ENCODE results near the gene ADK. TPM values are rescaled to one million over a fixed set of nuclear protein-coding genes. Genes with fewer than 3 reads are reported as not detected.
A peak's percentile ranks its signal among the peaks of the same experiment; 100 is the strongest.
"Not testable (repeated sequence)": the region's sequence is repeated elsewhere in the genome, so short reads cannot be mapped to it uniquely, and the experiment has no call there.

ADK gene
- total RNA-seq, 1 donor, result 18.3 TPM

DNA sequence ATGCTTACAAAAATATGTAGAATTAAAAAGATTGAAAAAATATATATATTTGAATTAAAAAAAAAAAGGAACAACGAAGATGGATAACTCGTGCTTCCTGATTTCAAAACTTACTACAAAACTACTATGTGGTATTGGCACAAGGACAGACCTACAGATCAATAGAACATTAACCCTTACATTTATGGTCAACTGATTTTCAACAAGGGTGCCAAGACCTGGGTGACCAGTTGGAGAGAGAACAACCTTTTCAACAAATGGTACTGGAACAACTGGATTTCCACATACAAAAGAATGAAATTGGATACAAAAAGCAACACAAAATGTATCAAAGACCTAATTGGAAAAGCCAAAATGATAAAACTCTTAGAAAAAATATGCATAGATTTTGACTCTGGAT, 10.5 kb upstream of the ADK start:
- DNase-seq (ENCODE audit: low read depth in 2 of 3, low spot score in 2 of 3), result no peak

DNA sequence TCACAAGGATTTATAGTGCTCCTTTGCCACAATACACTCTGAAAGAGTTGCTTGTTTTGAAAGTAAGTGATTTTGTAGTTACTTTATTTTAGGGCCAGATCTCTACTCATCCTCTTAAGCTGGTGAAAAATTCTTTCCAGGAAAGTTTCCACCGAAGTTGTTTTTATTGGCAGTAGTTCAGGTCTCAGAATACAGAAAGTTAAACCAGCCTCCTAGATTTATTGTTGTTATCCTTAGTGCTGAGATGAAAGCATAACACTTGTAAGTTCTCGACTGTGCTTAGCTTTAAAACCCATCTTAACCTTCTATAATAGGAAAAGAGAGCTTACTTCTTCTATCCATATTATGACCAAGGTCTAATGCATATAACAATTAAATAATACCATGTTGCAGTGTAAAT, 5.9 kb upstream of the ADK start:
- DNase-seq (ENCODE audit: low read depth in 2 of 3, low spot score in 2 of 3), result no peak

DNA sequence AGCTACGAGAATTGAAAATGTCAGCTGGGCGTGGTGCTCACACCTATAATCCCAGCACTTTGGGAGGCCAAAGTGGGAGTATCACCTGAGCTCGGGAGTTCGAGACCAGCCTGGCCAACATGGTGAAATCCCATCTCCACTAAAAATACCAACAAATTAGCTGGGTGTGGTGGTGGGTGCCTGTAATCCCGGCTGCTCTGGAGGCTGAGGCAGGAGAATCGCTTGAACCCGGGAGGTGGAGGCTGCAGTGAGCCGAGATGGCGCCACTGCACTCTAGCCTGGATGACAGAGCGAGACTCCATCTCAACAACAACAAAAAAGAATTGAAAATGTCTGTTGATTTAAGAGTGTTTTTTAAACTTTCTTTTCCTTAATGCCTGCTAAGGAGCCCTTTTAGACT, 4.0 kb upstream of the ADK start:
- DNase-seq (ENCODE audit: low read depth in 2 of 3, low spot score in 2 of 3), result not testable (repeated sequence)

DNA sequence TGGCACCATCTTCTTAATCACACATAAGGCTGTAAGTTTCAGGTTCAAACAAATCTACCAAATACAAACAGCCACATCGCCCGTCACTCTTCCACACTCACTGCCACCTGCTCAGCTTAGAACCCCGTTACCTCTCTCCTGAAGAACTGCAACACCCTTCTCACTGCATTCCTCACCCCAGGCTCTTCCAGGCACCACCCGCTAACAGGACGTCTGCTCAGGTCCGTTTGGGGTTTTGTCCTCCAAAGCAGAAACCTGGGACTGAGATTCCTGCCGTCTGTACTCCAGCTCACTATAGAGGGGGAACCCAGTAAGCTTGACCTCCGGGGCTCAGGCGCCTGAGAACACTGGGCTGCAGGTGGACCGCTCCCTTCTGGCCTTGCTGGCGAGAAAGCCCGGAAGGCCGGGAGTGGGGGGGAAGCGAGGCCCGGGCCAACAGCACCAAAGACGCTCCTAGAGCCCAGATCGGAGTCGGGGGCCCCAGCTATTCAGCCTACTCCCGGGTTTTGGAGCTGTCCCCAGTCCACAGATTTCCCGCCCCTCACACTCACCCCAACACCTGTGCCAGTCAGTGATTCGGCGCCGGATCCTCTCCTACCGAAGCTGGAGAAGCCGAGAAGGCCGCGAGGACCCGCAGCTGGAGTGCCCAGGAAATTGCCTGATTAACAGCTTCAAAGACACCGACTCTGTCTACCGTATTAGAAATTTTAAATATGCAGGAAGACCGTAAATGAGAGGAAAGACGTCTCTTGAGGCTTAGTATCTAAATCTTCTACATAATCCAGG, 624 bp upstream of the ADK start, which contains the start of gene AP3M1:
Gene AP3M1 (minus strand): TSS at position 625 of the 786 bp plus-strand sequence. CDS start 12,449 bp downstream, outside the sequence.
- DNase-seq (ENCODE audit: low read depth in 2 of 3, low spot score in 2 of 3), result no peak

DNA sequence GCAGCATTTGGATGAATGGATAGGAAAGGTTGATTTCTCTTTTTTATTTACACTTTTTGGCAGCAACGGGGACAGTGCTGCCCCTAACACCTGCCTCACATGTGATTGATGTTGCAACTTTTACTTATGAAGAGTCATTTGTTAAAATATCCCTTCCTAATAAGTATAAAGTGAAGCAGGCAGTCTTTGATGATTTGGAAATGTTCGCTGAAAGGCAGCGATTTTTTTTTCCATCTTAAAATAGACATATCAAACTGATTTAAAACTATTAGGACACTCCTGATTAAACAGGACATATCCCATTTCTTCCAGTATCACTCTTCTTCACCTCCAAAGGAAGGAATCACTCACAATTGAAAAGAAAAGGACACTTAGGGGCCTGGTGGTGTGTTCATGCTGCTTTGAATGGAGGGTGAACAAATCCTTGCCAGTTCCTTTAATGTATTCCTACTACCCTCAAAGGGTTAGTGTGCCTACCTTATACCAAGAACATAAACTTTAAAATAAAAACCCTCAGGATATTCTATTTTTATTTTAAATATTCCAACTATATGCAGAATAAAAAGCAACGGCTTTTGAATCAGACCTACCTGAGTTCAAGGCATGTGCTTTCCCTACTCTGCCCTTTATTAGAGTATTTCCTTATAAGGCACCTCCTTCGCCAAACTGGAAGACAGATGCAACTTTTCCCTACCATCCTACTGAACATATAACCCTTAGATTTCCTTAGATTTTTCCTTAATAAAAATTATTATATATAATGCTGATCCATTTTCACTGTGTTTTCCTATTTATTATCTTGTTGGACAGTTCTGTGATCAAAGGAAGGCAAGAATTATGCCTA, 1.1 kb downstream of the ADK start:
- no peak for DNase-seq (ENCODE audit: low read depth in 2 of 3, low spot score in 2 of 3)

DNA sequence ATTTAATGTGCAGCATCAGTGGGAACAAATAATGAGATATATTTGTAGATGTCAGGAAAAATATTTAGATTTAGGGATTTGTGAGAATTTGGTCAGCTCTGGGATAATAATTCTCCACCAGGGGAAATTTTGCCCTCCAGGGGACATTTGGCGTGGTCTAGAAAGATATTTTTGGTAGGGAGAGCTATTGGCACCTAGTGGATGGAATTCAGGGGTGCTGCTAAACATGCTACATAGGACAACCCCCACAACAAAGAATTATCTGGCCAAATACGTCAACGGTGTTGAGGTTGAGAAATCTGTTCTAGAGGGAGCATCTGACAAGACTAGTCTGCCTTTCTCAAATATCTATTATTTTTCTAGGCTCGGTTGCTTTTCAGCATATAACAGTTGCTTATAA, 2.1 kb downstream of the ADK start:
- DNase-seq (ENCODE audit: low read depth in 2 of 3, low spot score in 2 of 3), result no peak

DNA sequence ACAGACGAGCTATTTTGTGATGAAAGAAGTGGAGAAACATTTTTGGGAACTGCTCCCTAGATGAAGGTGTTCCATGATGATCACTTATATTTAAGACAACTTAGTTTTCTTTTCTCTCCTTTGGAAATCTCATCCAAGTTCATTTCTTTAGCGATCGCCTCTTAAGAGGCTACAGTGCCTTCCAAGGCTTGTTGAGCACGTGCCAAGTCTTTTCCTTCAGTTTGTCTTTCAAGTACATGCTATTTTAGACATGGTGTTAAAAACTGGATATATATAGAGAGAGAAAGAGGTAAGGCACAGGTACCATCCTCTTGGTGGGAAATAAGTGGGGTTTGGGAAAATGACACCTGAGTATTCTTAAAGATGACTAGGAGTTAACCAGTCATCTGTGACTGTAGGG, 2.7 kb downstream of the ADK start:
- no peak for DNase-seq (ENCODE audit: low read depth in 2 of 3, low spot score in 2 of 3)

DNA sequence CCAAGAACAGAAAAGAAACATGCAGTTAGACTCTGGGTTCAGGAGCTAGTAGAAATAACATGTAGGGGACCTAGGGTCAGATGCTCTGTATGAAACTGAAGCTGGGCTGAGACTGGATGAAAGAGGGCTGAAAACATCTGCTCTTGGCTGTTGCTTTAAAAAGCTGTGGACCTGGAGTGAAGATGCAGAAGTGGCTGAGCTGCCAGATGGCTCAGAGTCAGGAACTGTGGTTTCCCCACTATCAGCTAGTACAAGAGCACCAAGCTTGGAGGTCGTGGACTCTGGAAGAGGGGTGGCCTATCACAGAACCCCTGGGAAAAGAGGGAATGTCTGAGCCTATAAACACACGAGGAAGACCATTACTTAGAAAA, 5.9 kb downstream of the ADK start:
- DNase-seq (ENCODE audit: low read depth in 2 of 3, low spot score in 2 of 3), result peak in 1 of 3 donors; percentile 64

DNA sequence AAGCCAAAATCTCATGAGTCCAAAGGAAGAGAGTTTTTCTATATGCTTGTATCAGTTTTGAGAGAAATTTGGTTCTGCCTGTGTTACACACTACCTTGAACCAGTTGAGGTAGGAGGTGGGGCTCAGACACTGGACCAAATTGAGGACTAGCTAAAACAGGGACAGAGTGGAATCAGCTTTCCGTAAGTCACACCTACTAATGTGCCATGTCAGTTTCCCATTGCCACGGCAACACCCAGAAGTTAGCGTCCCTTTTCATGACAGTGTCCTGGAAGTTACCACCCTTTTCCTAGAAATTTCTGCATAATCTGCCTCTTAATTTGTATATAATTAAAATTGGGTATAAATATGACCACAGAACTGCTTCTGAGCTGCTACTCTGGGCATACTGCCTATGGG, 9.0 kb downstream of the ADK start:
- DNase-seq (ENCODE audit: low read depth in 2 of 3, low spot score in 2 of 3), result no peak

DNA sequence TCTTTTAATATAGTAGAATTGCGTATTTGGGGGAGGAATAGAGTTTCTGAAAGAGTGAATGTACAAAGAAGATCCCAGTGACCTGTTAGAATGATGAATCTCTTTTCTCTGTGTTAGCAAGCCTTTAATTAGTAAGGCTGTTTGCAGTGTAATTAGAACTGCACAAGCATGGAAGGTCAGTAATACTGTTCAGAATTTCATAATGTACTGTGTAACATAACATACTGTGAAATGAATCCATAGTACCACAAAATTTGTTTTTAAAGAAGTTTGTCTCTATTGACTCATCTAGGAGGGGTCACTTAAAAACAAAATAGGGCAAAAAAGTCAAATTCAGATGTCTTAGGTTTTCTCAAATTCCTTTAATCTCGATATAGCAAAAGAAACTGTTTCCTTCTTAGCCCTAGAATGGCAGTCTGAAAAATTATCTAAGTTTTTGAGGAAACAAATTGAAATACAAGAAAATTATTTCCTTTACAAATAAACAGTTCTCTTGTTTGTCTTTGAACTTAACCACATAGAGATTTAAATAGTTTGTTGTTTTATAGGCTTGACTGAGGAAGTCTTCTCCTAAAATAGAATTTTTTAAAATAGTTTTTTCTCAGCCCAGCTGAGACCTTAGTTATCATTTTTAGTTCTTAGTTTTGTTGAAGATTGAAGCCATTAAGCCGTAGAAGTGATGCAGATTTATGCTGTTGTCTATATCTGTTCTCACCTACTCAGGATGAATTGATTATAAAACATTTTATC, 12.5 kb downstream of the ADK start:
- no peak for DNase-seq (ENCODE audit: low read depth in 2 of 3, low spot score in 2 of 3)

DNA sequence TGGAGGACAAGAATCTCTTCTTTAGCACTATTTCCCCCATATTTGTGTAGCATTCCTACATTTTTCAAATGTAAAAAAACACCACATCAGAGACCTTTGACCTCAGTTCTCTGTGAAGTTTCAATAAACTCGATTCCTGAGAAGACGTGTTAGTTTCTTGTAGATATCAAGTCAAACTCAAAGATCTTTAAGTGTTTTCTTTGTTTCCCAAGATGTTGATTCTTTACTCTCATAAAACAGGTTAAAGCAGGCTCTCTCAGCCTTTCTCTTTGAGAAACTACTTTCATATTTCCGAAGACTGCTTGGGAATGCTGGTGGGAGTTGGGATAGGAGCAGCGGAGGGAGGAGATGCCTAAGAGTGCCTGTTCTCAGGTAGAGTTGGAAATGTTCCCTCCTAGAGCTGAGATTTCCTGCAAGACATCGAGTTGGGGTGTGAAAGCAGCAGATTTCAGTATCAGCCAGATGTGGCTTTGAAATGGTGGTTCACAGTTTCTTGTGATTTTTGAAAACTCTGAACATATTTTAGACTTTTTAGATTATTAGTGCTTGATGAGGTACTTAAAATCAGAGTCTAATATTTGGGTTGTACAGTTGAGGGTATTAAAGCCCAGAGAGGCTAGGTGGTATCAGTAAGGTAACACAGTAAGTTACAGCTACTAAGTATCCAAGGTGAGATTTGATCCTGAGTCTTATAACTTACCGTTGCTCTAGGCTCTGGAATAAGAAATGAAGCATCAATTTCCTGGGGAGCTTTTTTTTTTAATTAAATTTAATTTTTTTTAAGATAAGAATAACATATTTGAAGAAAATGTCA, 13.9 kb downstream of the ADK start:
- DNase-seq (ENCODE audit: low read depth in 2 of 3, low spot score in 2 of 3), result no peak

DNA sequence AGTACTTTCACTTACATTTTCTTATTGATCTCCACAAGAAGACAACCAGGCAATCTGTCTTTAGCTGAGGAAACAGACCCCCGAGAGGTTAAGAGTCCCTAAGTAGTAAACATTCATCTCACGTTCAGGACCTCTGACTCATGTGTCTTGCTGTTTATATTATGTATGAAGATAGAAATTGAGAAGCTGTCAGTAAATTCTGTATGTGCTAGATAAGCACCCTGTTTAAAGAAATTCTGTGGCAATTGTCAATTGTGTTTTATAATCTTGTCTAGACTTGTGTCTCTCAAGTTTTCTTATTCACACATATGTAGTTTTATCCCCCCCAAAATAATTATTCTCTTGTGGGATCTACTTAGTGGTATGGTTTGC, 14.5 kb downstream of the ADK start:
- DNase-seq (ENCODE audit: low read depth in 2 of 3, low spot score in 2 of 3), result no peak

DNA sequence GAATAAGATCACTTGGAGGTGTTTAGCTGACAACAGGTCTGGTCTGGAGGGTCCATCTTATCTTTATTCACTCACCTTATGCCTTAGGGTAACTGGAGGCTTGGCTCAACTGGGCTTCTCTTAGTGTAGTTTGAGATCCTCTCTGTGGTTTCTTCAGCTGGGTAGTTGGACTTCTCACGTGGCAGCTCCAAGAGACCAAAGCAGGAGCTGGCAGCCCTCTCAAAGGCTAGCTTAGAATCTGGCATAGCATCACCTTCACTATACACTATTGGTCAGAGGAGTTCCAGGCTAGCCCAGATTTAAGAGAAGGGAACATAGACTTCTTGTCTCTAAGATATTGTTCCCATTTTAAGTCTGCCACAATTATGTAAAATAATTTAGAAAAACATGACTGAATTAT, 16.4 kb downstream of the ADK start:
- DNase-seq (ENCODE audit: low read depth in 2 of 3, low spot score in 2 of 3), result no peak

DNA sequence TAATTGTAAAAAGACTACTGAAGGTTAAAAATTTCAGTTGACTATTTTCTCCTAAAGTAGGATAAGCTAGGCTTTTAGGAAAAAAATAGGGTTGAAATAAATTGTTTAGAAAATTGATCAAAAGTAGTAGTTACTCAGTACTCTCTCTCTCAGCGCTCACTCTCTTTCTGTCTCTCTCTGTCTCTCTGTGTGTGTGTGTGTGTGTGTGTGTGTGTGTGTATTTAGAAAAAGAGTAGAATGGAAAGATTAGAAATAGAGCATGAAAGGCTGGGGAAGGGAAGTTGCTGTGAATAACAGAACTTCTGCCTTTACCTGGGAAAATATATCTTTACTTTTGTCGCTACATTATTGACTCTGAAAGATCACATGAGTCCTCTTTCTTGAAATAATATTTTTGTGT, 20.6 kb downstream of the ADK start:
- DNase-seq (ENCODE audit: low read depth in 2 of 3, low spot score in 2 of 3), result no peak

DNA sequence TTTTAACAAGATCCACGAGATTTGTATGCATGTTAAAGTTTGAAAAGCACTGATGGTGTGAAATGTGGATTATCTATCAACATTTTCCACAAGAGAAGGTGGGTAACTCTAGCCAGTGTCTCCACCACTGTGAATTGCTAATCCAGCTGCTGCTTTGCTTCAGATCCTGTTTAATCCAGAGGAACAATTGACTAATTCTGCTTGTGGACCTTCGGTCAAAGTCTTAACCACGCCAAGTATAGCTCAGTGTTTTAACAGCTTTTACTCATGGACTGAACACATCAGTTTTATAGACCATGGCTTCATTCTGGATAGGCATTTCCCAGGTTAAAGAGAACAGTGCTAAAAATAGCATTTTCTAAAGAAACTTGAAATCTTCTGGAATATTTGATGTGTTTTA, 23.5 kb downstream of the ADK start:
- DNase-seq (ENCODE audit: low read depth in 2 of 3, low spot score in 2 of 3), result no peak

DNA sequence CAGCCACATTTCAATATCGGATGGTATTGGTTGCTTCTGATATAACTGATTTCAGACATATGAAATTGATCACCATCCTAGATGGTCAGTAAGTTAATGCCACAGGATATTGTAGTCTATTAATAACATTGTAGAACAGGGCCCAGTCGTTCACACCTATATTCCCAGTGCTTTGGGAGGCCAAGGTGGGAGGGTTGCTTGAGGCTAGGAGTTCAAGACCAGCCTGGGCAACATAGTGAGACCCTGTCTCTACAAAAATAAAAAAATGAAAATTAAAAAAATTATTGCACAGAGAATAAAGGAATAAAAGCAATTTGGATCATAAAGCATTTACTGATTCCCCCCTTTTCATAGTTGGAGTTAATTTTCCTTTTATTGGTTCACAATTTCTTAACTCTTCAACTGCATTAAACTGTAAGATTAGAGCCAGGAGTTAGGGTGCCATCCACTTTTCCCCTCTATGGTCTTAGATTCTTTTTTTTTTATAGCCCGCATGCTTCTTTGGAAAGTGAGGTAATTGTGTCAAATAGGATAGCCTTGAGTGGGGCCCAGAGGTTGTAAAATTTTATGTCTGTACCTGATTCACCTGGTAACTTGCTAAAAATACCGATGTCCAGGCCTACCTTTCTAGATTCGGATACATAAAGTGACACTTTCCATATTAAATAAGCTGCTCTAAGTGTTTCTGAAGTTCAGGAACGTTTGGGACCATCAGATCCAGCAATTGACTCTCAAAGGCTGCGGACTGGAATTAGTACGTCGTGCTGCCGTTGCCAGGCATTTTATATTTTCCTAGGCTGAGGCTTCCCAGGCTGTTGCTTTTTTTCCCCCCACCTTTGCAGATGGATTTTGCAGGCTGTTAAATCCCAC, 24.7 kb downstream of the ADK start:
- no peak for DNase-seq (ENCODE audit: low read depth in 2 of 3, low spot score in 2 of 3)

DNA sequence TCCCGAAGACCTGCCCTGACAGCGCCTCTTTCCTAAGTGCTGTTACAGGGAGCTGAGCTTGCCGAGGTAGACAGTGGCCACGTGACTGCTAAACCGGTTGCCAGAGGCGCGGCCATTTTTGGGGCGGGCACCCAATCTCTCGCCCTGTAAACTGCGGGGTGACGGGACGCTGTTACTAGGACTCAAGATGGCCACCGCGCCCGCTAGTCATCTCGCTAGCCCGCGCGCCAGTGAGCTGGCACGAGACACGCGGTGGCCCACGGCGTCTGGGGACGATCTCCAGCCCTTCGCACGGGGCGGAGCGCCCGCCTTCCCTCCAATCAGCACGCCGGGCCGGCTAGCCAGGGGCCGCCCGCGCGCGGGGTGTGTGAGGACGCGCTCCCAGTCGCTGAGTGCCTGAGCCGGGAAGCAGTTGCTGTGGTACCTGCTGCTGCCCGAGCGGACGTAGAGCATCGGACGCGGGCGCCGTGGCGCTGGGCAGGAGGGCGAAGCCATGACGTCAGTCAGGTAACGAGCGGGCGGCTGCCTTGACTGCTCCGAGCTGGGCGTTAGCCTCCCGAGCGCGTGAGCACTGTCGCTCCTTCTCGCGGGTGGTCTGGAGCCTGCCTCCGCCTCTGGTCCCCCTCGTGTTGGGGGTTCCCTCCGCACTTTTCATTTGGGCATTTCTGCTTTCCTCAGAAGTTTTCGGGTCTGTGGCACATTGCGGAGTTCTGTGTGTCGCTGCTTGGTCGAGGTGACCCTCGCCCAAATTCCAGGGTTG, 25.5 kb downstream of the ADK start:
- DNase-seq (ENCODE audit: low read depth in 2 of 3, low spot score in 2 of 3), result peak; percentile 92 to 97 (median 97)

DNA sequence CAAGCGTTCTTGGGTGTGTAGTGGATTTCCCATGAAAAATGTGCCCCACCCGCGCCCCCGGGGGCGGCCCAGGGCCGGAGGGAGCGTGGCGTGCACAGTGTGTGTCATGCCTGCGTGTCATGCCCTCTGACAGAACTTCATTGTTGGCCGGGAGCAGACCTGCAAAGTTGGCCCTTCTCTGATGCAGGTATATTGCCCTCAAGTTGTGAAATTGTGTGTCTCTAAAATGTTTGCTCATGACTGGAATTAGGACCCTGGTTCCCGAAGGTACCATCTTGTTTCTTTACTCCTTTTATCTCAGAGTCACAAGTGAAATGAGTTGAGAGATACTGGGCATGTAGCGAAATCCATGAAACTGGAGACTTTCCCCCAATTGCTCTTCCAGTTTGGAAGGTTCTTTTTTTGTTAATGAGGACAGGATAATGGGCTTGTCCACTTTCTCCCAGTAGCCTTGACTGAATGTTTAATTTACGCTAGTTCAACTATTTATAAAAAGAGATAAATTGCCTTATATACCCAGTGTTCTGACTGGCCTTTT, 26.2 kb downstream of the ADK start:
- peak in 2 of 3 donors; percentile 28 to 40 for DNase-seq (ENCODE audit: low read depth in 2 of 3, low spot score in 2 of 3)
